Activated T-cell treated with anti-CD3 and anti-CD28 coated beads, Interleukin-2, amount 50 U/mL, for 24 hours (primary cell): ENCODE data around the gene BMP5.

Experiments used
- DNase-seq: peaks from one replicate; pipeline ENCODE4 v3.0.0-alpha.2; 2020
- H3K27ac Mint-ChIP-seq: 2 replicates; pipeline ENCODE4 v1.8.0; 2020; ENCODE audit warnings: mild to moderate bottlenecking, mixed read lengths
- H3K27me3 Mint-ChIP-seq: 2 replicates; pipeline ENCODE4 v1.8.0; 2020; ENCODE audit warnings: mixed read lengths
- H3K36me3 Mint-ChIP-seq: 2 replicates; pipeline ENCODE4 v1.8.0; 2020; ENCODE audit warnings: low read depth, mixed read lengths
- H3K4me1 Mint-ChIP-seq: 2 replicates; pipeline ENCODE4 v1.8.0; 2020; ENCODE audit warnings: low read depth, mixed read lengths
- H3K4me3 Mint-ChIP-seq: 2 replicates; pipeline ENCODE4 v1.8.0; 2020; ENCODE audit warnings: mild to moderate bottlenecking, moderate library complexity, mixed read lengths
- H3K9me3 Mint-ChIP-seq: 2 replicates; pipeline ENCODE4 v1.8.0; 2020; ENCODE audit warnings: mixed read lengths

BMP5 gene

GRCh38 chr6:55892749-55893357 lies 17.5 kb upstream of the BMP5 start:
- Mint-ChIP-seq H3K36me3 (no peaks in the 10 kb centered on the region), H3K27me3 (no peaks in the 10 kb centered on the region), H3K9me3 (peaks cover 10% of the 10 kb centered on the region), H3K27ac (no peak overlapping the region), H3K4me3 (no peak overlapping the region), H3K4me1 (no peaks in the 10 kb centered on the region)
- no peak for DNase-seq

- Mint-ChIP-seq H3K36me3 (no peaks in the 10 kb centered on the region), H3K4me3 (no peak overlapping the region), H3K27me3 (no peaks in the 10 kb centered on the region), H3K9me3 (peaks cover 6% of the 10 kb centered on the region), H3K27ac (no peak overlapping the region), H3K4me1 (no peaks in the 10 kb centered on the region)
- DNase-seq: no peak
Observed at GRCh38 chr6:55888917-55889316, 13.5 kb upstream of the BMP5 start.

GRCh38 chr6:55886185-55886836 lies 10.9 kb upstream of the BMP5 start:
- Mint-ChIP-seq H3K4me3 (no peak overlapping the region), H3K9me3 (peaks cover 5% of the 10 kb centered on the region), H3K27ac (no peak overlapping the region), H3K36me3 (no peaks in the 10 kb centered on the region), H3K27me3 (no peaks in the 10 kb centered on the region), H3K4me1 (no peaks in the 10 kb centered on the region)
- DNase-seq: no peak

GRCh38 chr6:55882718-55883569 lies 7.6 kb upstream of the BMP5 start:
- Mint-ChIP-seq H3K4me1 (no peaks in the 10 kb centered on the region), H3K9me3 (peaks cover 5% of the 10 kb centered on the region), H3K27me3 (no peaks in the 10 kb centered on the region), H3K36me3 (no peaks in the 10 kb centered on the region), H3K27ac (no peak overlapping the region), H3K4me3 (no peak overlapping the region)
- no peak for DNase-seq

- H3K4me3 Mint-ChIP-seq: no peak overlapping the region
- no peak overlapping the region for H3K27ac Mint-ChIP-seq
- peaks cover 2% of the 10 kb centered on the region for H3K9me3 Mint-ChIP-seq
- H3K36me3 Mint-ChIP-seq: no peaks in the 10 kb centered on the region
- DNase-seq: no peak
- no peaks in the 10 kb centered on the region for H3K4me1 Mint-ChIP-seq
- H3K27me3 Mint-ChIP-seq: no peaks in the 10 kb centered on the region
Observed at GRCh38 chr6:55877283-55877682, 1.9 kb upstream of the BMP5 start.

GRCh38 chr6:55874316-55874715 lies 1.1 kb downstream of the BMP5 start:
- Mint-ChIP-seq H3K27me3 (no peaks in the 10 kb centered on the region), H3K4me3 (no peak overlapping the region), H3K9me3 (peaks cover 2% of the 10 kb centered on the region), H3K27ac (no peak overlapping the region), H3K4me1 (no peaks in the 10 kb centered on the region), H3K36me3 (no peaks in the 10 kb centered on the region)
- no peak for DNase-seq

GRCh38 chr6:55872866-55873265 lies 2.5 kb downstream of the BMP5 start:
- Mint-ChIP-seq H3K4me1 (peaks cover 3% of the 10 kb centered on the region), H3K27me3 (no peaks in the 10 kb centered on the region), H3K9me3 (peaks cover 2% of the 10 kb centered on the region), H3K27ac (no peak overlapping the region), H3K36me3 (no peaks in the 10 kb centered on the region), H3K4me3 (no peak overlapping the region)
- no peak for DNase-seq

- H3K9me3 Mint-ChIP-seq: peaks cover 4% of the 10 kb centered on the region
- H3K4me1 Mint-ChIP-seq: peaks cover 3% of the 10 kb centered on the region
- no peaks in the 10 kb centered on the region for H3K36me3 Mint-ChIP-seq
- no peak overlapping the region for H3K4me3 Mint-ChIP-seq
- H3K27me3 Mint-ChIP-seq: no peaks in the 10 kb centered on the region
- H3K27ac Mint-ChIP-seq: no peak overlapping the region
- no peak for DNase-seq
Observed at GRCh38 chr6:55870181-55870813, 5.1 kb downstream of the BMP5 start.

- Mint-ChIP-seq H3K4me3 (no peak overlapping the region), H3K27ac (no peak overlapping the region), H3K9me3 (peaks cover 3% of the 10 kb centered on the region), H3K4me1 (peaks cover 3% of the 10 kb centered on the region), H3K27me3 (no peaks in the 10 kb centered on the region), H3K36me3 (no peaks in the 10 kb centered on the region)
- no peak for DNase-seq
Observed at GRCh38 chr6:55869674-55870073, 5.7 kb downstream of the BMP5 start.

GRCh38 chr6:55868771-55869479 lies 6.5 kb downstream of the BMP5 start:
- no peaks in the 10 kb centered on the region for H3K27me3 Mint-ChIP-seq
- H3K27ac Mint-ChIP-seq: no peak overlapping the region
- DNase-seq: no peak
- H3K9me3 Mint-ChIP-seq: peaks cover 7% of the 10 kb centered on the region
- H3K4me1 Mint-ChIP-seq: peaks cover 3% of the 10 kb centered on the region
- no peak overlapping the region for H3K4me3 Mint-ChIP-seq
- no peaks in the 10 kb centered on the region for H3K36me3 Mint-ChIP-seq

- no peak for DNase-seq
- H3K9me3 Mint-ChIP-seq: peaks cover 7% of the 10 kb centered on the region
- no peaks in the 10 kb centered on the region for H3K36me3 Mint-ChIP-seq
- no peaks in the 10 kb centered on the region for H3K27me3 Mint-ChIP-seq
- H3K4me3 Mint-ChIP-seq: no peak overlapping the region
- peaks cover 3% of the 10 kb centered on the region for H3K4me1 Mint-ChIP-seq
- H3K27ac Mint-ChIP-seq: no peak overlapping the region
Observed at GRCh38 chr6:55868176-55868575, 7.2 kb downstream of the BMP5 start.

- H3K27ac Mint-ChIP-seq: no peak overlapping the region
- peaks cover 3% of the 10 kb centered on the region for H3K4me1 Mint-ChIP-seq
- H3K36me3 Mint-ChIP-seq: no peaks in the 10 kb centered on the region
- H3K9me3 Mint-ChIP-seq: peaks cover 7% of the 10 kb centered on the region
- DNase-seq: no peak
- no peaks in the 10 kb centered on the region for H3K27me3 Mint-ChIP-seq
- no peak overlapping the region for H3K4me3 Mint-ChIP-seq
Observed at GRCh38 chr6:55866128-55866527, 9.3 kb downstream of the BMP5 start.

GRCh38 chr6:55853008-55854001 lies 22.1 kb downstream of the BMP5 start:
- no peak overlapping the region for H3K27ac Mint-ChIP-seq
- no peaks in the 10 kb centered on the region for H3K27me3 Mint-ChIP-seq
- no peaks in the 10 kb centered on the region for H3K4me1 Mint-ChIP-seq
- no peaks in the 10 kb centered on the region for H3K9me3 Mint-ChIP-seq
- no peak overlapping the region for H3K4me3 Mint-ChIP-seq
- no peaks in the 10 kb centered on the region for H3K36me3 Mint-ChIP-seq
- DNase-seq: no peak
